SU-DHL-6 (cell line): Measurements from ENCODE around the gene OR4K2.
"Not testable (repeated sequence)": the region's sequence is repeated elsewhere in the genome, so short reads cannot be mapped to it uniquely, and the experiment has no call there.

Experiments
- H2AFZ ChIP-seq: fragments of 200-600 bp; sonication (generic); 2 replicates; pipeline ENCODE4 v1.6.1; 2014; ENCODE audit warnings: low read depth, mild to moderate bottlenecking, moderate library complexity, mixed read lengths, antibody characterized with exemption, low read length; ENCODE audit not compliant: severe bottlenecking
- H3F3A ChIP-seq: fragments of 200-600 bp; shearing (Covaris generic); 2 replicates; pipeline ENCODE4 v1.6.0; 2016; ENCODE audit warnings: antibody characterized with exemption, mild to moderate bottlenecking; ENCODE audit not compliant: insufficient read depth
- H3K27ac ChIP-seq: fragments of 200-600 bp; sonication (generic); 2 replicates; pipeline ENCODE4 v1.5.1; 2016; ENCODE audit warnings: low read depth, mild to moderate bottlenecking, low read length, moderate library complexity, mixed read lengths
- H3K27me3 ChIP-seq: fragments of 200-600 bp; sonication (generic), shearing (Covaris generic); 2 replicates; pipeline ENCODE4 v1.6.0; 2014; ENCODE audit warnings: mild to moderate bottlenecking, low read length
- H3K36me3 ChIP-seq: fragments of 200-600 bp; sonication (generic); 2 replicates; pipeline ENCODE4 v1.6.1; 2014; ENCODE audit warnings: mild to moderate bottlenecking, low read length, mixed read lengths
- H3K4me2 ChIP-seq: fragments of 300-600, 200-600 bp; shearing (Covaris generic), sonication (generic); 2 replicates; pipeline ENCODE4 v1.6.0; 2014; ENCODE audit warnings: low read length, low read depth, mild to moderate bottlenecking; ENCODE audit not compliant: poor library complexity, severe bottlenecking
- H3K4me3 ChIP-seq: fragments of 200-600 bp; sonication (generic); 2 replicates; pipeline ENCODE4 v1.5.1; 2014; ENCODE audit warnings: antibody characterized with exemption, low read length, mild to moderate bottlenecking, mixed read lengths; ENCODE audit not compliant: insufficient read depth, poor library complexity, severe bottlenecking
- H3K79me2 ChIP-seq: fragments of 200-600 bp; sonication (generic); 2 replicates; pipeline ENCODE4 v1.6.1; 2014; ENCODE audit warnings: mild to moderate bottlenecking, low read length, moderate library complexity; ENCODE audit not compliant: insufficient read depth
- H3K9ac ChIP-seq: fragments of 200-600 bp; sonication (generic); 2 replicates; pipeline ENCODE4 v1.7.0; 2014; ENCODE audit warnings: mild to moderate bottlenecking, low read length
- H3K9me2 ChIP-seq: fragments of 200-600 bp; sonication (generic); replicated peaks from 2 replicates; pipeline ENCODE4 v1.6.1; 2014; ENCODE audit warnings: low read length; ENCODE audit not compliant: insufficient read depth
- H3K9me3 ChIP-seq: fragments of 200-600 bp; sonication (generic); 2 replicates; pipeline ENCODE4 v1.6.1; 2014; ENCODE audit warnings: low read length, mixed read lengths; ENCODE audit not compliant: insufficient read depth
- H4K20me1 ChIP-seq: fragments of 200-600 bp; sonication (generic); 2 replicates; pipeline ENCODE4 v1.6.1; 2014; ENCODE audit warnings: low read depth, mild to moderate bottlenecking, antibody characterized with exemption, low read length, moderate library complexity, mixed read lengths
- CTCF ChIP-seq: fragments of 200-600 bp; sonication (generic); IDR thresholded peaks from one replicate; pipeline ENCODE4 v1.5.1; 2017; ENCODE audit warnings: antibody characterized with exemption, mild to moderate bottlenecking, low read length, moderate library complexity; ENCODE audit not compliant: insufficient read depth, poor library complexity, severe bottlenecking
- EZH2phosphoT487 ChIP-seq: fragments of 200-600 bp; sonication (generic), shearing (Covaris generic); conservative IDR thresholded peaks from 2 replicates; pipeline ENCODE4 v1.6.1; 2018; ENCODE audit warnings: mild to moderate bottlenecking, antibody characterized with exemption, low read length, moderate library complexity, mixed read lengths

OR4K2 gene

DNA sequence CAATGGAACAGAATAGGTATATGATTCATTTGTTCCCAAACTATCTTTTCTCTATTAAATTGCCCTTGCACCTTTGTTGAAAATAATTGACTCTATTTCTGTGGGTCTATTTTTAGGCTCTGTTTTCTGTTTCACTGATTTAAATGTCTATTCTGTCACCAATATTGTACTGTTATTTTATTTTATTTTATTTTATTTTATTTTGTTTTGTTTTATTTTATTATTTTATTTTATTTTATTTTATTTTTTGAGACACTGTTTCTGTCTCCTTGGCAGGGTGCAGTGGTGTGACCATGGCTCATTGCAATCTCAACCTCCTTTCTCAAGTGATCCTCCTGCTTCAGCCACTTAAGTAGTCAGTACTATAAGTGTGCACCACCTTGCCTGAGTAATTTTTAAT lies 36.5 kb upstream of the OR4K2 start:
- no peaks in the 10 kb centered on the region for H3K36me3 ChIP-seq
- no peaks in the 10 kb centered on the region for H3F3A ChIP-seq
- H3K9me2 ChIP-seq: no peaks in the 10 kb centered on the region
- H3K79me2 ChIP-seq: no peaks in the 10 kb centered on the region
- no peak overlapping the region for H3K4me3 ChIP-seq
- H3K27ac ChIP-seq: no peak overlapping the region
- H3K27me3 ChIP-seq: no peaks in the 10 kb centered on the region
- no peak overlapping the region for H3K4me2 ChIP-seq
- no peak for TF ChIP-seq CTCF
- TF ChIP-seq EZH2phosphoT487: no peak
- H3K9ac ChIP-seq: no peak overlapping the region
- no peaks in the 10 kb centered on the region for H3K9me3 ChIP-seq
- H4K20me1 ChIP-seq: no peaks in the 10 kb centered on the region
- no peak overlapping the region for H2AFZ ChIP-seq

DNA sequence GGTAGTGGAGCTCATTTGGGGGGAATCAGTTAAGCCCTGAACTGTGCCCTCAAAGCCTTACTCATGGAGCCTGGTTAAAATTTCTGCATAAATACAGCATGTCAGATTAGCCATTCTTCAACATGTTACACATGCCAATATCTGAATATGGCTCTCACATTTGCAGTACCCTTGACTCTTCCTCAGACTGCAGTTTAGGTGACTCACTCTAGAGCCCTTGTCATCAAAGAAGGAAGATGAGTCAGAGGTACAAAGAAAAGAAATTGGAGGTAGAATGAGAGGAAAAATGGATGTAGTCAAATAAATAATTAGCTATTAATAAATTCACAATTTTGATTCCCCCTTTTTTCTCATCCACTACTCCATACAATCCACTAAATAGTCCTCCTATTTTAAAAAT lies 23.6 kb upstream of the OR4K2 start:
- Histone ChIP-seq H3K9me3 (no peaks in the 10 kb centered on the region), H4K20me1 (no peaks in the 10 kb centered on the region), H3K4me3 (no peak overlapping the region), H2AFZ (no peak overlapping the region), H3F3A (no peaks in the 10 kb centered on the region), H3K36me3 (no peaks in the 10 kb centered on the region), H3K27me3 (no peaks in the 10 kb centered on the region), H3K4me2 (no peak overlapping the region), H3K27ac (no peak overlapping the region), H3K9ac (no peak overlapping the region), H3K9me2 (no peaks in the 10 kb centered on the region), H3K79me2 (no peaks in the 10 kb centered on the region)
- no peak for TF ChIP-seq EZH2phosphoT487
- no peak for TF ChIP-seq CTCF

- not testable (repeated sequence) for H3K27me3 ChIP-seq, H3K4me2 ChIP-seq, H3K9me2 ChIP-seq, H4K20me1 ChIP-seq, H3F3A ChIP-seq, H3K9ac ChIP-seq, H3K9me3 ChIP-seq, H3K4me3 ChIP-seq, H3K27ac ChIP-seq, H2AFZ ChIP-seq, H3K79me2 ChIP-seq, H3K36me3 ChIP-seq
These were observed 8.8 kb upstream of the OR4K2 start for GRCh38 chr14:19866061-19866669.

GRCh38 chr14:19873178-19873577 lies 1.8 kb upstream of the OR4K2 start:
- no peaks in the 10 kb centered on the region for H3F3A ChIP-seq
- TF ChIP-seq EZH2phosphoT487 (no peak), CTCF (no peak)
- H3K4me2 ChIP-seq: no peak overlapping the region
- no peaks in the 10 kb centered on the region for H3K79me2 ChIP-seq
- H3K4me3 ChIP-seq: no peak overlapping the region
- H3K9me3 ChIP-seq: no peaks in the 10 kb centered on the region
- no peaks in the 10 kb centered on the region for H4K20me1 ChIP-seq
- no peak overlapping the region for H3K27ac ChIP-seq
- no peak overlapping the region for H3K9ac ChIP-seq
- no peaks in the 10 kb centered on the region for H3K9me2 ChIP-seq
- no peak overlapping the region for H2AFZ ChIP-seq
- no peaks in the 10 kb centered on the region for H3K27me3 ChIP-seq
- no peaks in the 10 kb centered on the region for H3K36me3 ChIP-seq
